ENCODE measurements around the gene SVIL.

The SVIL gene

DNA sequence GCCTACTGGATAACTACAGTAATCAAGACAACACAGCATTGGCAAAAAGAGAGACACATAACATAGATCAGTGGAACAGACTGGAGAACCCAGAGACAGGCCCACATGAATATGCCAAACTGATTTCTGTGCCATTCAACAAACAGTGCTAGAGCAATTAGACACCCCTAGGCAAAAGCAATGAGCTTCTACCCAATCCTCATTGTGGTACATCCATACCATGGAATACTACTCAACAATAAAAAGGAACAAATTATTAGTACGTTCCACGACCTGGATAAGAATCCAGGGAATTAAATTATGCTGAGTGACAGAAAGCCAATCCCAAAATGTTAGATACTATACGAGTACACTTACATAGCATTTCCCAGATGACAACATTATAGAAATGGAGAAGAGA is 2.8 kb upstream of the SVIL start:
- Histone ChIP-seq H3K27me3 (ENCODE audit: insufficient read depth, insufficient read length) (no peaks in the 10 kb centered on the region), H3K9me3 (ENCODE audit: insufficient read depth, low read length) (no peaks in the 10 kb centered on the region), H3K9ac (ENCODE audit: insufficient read length, low read depth) (no peak overlapping the region), H3K4me3 (ENCODE audit: insufficient read length, low read depth) (no peak overlapping the region), H3K4me1 (ENCODE audit: insufficient read depth, insufficient read length) (peaks cover 2% of the 10 kb centered on the region), H3K36me3 (ENCODE audit: insufficient read depth, insufficient read length, low read length) (peaks cover 13% of the 10 kb centered on the region)
- TF ChIP-seq YY1 (IDR thresholded peaks at IDR 0.05; ENCODE audit: insufficient read depth, insufficient read length) (no peak), ZNF274 (IDR thresholded peaks at IDR 0.05; ENCODE audit: low read depth, low read length) (no peak), SUZ12 (IDR thresholded peaks at IDR 0.05; ENCODE audit: extremely low read depth, insufficient read depth, insufficient read length) (no peak)
- no peak for DNase-seq (ENCODE audit: low read depth, low spot score)

DNA sequence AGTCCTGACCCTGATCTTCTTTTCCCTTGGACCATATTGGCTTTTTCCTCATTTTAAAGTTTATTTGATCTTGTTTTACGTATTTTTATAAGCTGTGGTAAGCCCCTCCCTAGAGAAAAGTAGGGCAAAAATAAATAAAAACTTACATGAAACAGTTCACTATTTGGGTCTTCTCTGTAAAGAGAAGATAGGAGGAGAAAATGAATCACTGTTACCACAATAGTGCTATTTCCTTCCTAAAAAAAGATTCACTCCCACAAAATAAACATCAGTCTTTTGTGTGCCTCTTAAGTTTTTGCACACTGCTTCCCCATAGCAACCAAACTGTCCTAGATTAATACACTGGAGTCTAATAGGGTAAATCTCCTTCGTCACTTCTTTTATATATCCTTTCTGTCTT is 1.4 kb upstream of the SVIL start:
- Histone ChIP-seq H3K9me3 (ENCODE audit: insufficient read depth, low read length) (no peaks in the 10 kb centered on the region), H3K4me3 (ENCODE audit: insufficient read length, low read depth) (no peak overlapping the region), H3K36me3 (ENCODE audit: insufficient read depth, insufficient read length, low read length) (peaks cover 15% of the 10 kb centered on the region), H3K27me3 (ENCODE audit: insufficient read depth, insufficient read length) (no peaks in the 10 kb centered on the region), H3K9ac (ENCODE audit: insufficient read length, low read depth) (peak overlapping the region; percentile 38), H3K4me1 (ENCODE audit: insufficient read depth, insufficient read length) (peaks cover 3% of the 10 kb centered on the region)
- TF ChIP-seq YY1 (IDR thresholded peaks at IDR 0.05; ENCODE audit: insufficient read depth, insufficient read length) = no peak
- TF ChIP-seq ZNF274 (IDR thresholded peaks at IDR 0.05; ENCODE audit: low read depth, low read length) = no peak
- TF ChIP-seq SUZ12 (IDR thresholded peaks at IDR 0.05; ENCODE audit: extremely low read depth, insufficient read depth, insufficient read length) = no peak
- no peak for DNase-seq (ENCODE audit: low read depth, low spot score)

DNA sequence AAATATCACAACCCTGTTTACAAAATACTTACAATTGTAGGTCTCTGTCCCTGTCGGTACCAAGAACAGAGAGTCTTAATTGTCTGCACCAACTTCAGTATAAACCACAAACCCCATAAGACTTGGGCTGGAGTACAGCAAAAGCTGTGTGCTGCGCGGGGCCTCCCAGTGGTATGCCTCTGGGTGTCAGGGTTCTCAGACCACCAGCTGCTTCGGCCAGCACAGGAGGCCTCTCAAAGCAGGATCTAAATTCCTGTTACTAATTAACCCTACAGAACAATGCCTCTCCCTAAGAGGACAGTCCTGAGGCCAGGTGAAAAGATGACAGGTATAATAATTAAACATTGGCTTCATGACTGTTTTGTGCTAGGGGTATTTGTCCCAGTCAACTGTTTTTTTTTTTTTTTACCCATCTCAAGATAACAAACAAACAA is 957 bp upstream of the SVIL start:
- peak overlapping the region; percentile 37 for H3K4me3 ChIP-seq (ENCODE audit: insufficient read length, low read depth)
- no peaks in the 10 kb centered on the region for H3K27me3 ChIP-seq (ENCODE audit: insufficient read depth, insufficient read length)
- H3K9ac ChIP-seq (ENCODE audit: insufficient read length, low read depth) = peak overlapping the region; percentile 37
- TF ChIP-seq SUZ12 (IDR thresholded peaks at IDR 0.05; ENCODE audit: extremely low read depth, insufficient read depth, insufficient read length) (no peak), ZNF274 (IDR thresholded peaks at IDR 0.05; ENCODE audit: low read depth, low read length) (no peak), YY1 (IDR thresholded peaks at IDR 0.05; ENCODE audit: insufficient read depth, insufficient read length) (no peak)
- peaks cover 20% of the 10 kb centered on the region for H3K36me3 ChIP-seq (ENCODE audit: insufficient read depth, insufficient read length, low read length)
- peaks cover 3% of the 10 kb centered on the region for H3K4me1 ChIP-seq (ENCODE audit: insufficient read depth, insufficient read length)
- no peak for DNase-seq (ENCODE audit: low read depth, low spot score)
- no peaks in the 10 kb centered on the region for H3K9me3 ChIP-seq (ENCODE audit: insufficient read depth, low read length)

DNA sequence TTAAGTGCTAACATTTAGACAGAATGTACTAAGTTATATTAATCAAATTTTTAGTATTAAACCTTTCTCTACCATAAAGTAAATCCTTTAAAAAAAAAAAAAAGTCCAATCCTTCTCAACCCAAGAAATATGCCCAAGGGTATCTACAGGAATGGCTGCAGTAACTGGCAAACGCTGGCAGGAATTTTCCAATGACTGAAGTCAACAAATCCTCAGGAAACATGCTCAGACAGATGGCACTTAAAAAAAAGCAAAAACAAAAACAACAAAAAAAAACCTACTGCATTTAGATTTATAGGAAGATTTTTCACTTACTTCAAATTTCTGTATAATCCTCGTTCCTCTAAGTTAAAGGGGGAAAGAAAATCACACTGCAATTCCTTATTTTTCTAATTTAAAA is 666 bp downstream of the SVIL start:
- H3K9ac ChIP-seq (ENCODE audit: insufficient read length, low read depth) = peak overlapping the region; percentile 57
- peaks cover 31% of the 10 kb centered on the region for H3K36me3 ChIP-seq (ENCODE audit: insufficient read depth, insufficient read length, low read length)
- H3K4me3 ChIP-seq (ENCODE audit: insufficient read length, low read depth) = peak overlapping the region; percentile 37
- no peaks in the 10 kb centered on the region for H3K9me3 ChIP-seq (ENCODE audit: insufficient read depth, low read length)
- no peak for DNase-seq (ENCODE audit: low read depth, low spot score)
- H3K27me3 ChIP-seq (ENCODE audit: insufficient read depth, insufficient read length) = no peaks in the 10 kb centered on the region
- peaks cover 3% of the 10 kb centered on the region for H3K4me1 ChIP-seq (ENCODE audit: insufficient read depth, insufficient read length)
- TF ChIP-seq YY1 (IDR thresholded peaks at IDR 0.05; ENCODE audit: insufficient read depth, insufficient read length) (no peak), SUZ12 (IDR thresholded peaks at IDR 0.05; ENCODE audit: extremely low read depth, insufficient read depth, insufficient read length) (no peak), ZNF274 (IDR thresholded peaks at IDR 0.05; ENCODE audit: low read depth, low read length) (no peak)

DNA sequence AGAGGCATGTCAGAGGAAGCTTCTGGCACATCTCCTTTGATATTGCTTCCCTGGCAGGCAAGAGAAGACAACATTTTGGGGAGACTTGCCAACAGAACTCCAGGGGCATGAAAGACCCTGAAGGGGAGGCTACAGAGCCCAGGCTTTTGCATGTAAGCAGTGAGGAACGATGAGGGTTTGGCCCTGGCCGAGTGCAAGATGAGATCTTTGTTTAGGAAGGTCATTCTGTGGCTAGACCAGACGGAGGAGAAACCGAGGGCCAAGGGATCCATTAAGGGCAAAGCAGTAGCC is 3.8 kb downstream of the SVIL start:
- H3K27me3 ChIP-seq (ENCODE audit: insufficient read depth, insufficient read length) = no peaks in the 10 kb centered on the region
- peaks cover 43% of the 10 kb centered on the region for H3K36me3 ChIP-seq (ENCODE audit: insufficient read depth, insufficient read length, low read length)
- H3K4me1 ChIP-seq (ENCODE audit: insufficient read depth, insufficient read length) = peaks cover 3% of the 10 kb centered on the region
- DNase-seq (ENCODE audit: low read depth, low spot score) = no peak
- no peak for TF ChIP-seq ZNF274 (IDR thresholded peaks at IDR 0.05; ENCODE audit: low read depth, low read length)
- no peak for TF ChIP-seq YY1 (IDR thresholded peaks at IDR 0.05; ENCODE audit: insufficient read depth, insufficient read length)
- no peak for TF ChIP-seq SUZ12 (IDR thresholded peaks at IDR 0.05; ENCODE audit: extremely low read depth, insufficient read depth, insufficient read length)
- H3K9me3 ChIP-seq (ENCODE audit: insufficient read depth, low read length) = no peaks in the 10 kb centered on the region
- no peak overlapping the region for H3K4me3 ChIP-seq (ENCODE audit: insufficient read length, low read depth)
- H3K9ac ChIP-seq (ENCODE audit: insufficient read length, low read depth) = no peak overlapping the region

DNA sequence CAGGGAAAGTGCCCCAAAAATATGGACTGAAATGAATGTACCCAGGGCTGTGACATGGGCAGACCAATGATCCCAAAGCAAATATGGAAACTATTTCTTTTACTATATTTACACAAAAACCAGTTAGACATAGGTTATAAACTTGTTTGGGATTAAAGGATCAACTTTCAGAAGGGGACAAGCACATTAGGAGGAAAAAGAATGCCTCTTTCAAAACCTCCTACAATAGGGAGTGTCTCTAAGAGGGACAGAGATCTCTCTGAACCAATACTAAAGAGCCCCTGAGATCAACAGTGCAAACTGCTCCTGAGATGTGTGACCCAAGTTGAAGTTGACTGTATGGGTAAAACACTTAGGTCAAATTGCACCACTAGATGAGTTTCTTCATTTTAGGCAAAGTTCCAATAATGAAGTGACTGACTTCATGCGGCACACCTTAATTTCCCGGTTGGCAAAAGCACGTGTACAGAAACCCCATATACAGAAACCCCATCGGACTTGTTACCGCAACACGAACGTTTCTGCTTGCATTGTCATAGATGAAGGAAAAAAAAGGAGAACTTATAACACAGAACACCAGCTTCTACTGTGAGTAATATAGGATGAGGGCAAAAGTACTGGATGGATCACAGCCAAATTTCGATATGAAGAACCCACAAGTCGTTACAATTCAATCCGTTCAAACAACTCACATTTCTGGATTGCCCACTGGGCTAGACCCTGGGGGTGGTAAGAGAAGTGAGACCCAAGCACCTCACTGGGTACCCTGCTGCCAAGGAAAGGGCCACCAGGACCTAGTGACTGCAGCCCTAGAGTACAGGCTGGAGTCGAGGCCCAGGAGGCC is 4.3 kb downstream of the SVIL start:
- no peak for DNase-seq (ENCODE audit: low read depth, low spot score)
- Histone ChIP-seq H3K9me3 (ENCODE audit: insufficient read depth, low read length) (no peaks in the 10 kb centered on the region), H3K27me3 (ENCODE audit: insufficient read depth, insufficient read length) (no peaks in the 10 kb centered on the region), H3K4me3 (ENCODE audit: insufficient read length, low read depth) (no peak overlapping the region), H3K9ac (ENCODE audit: insufficient read length, low read depth) (no peak overlapping the region), H3K4me1 (ENCODE audit: insufficient read depth, insufficient read length) (peaks cover 3% of the 10 kb centered on the region), H3K36me3 (ENCODE audit: insufficient read depth, insufficient read length, low read length) (peaks cover 46% of the 10 kb centered on the region)
- TF ChIP-seq YY1 (IDR thresholded peaks at IDR 0.05; ENCODE audit: insufficient read depth, insufficient read length) = no peak
- TF ChIP-seq ZNF274 (IDR thresholded peaks at IDR 0.05; ENCODE audit: low read depth, low read length) = no peak
- no peak for TF ChIP-seq SUZ12 (IDR thresholded peaks at IDR 0.05; ENCODE audit: extremely low read depth, insufficient read depth, insufficient read length)

DNA sequence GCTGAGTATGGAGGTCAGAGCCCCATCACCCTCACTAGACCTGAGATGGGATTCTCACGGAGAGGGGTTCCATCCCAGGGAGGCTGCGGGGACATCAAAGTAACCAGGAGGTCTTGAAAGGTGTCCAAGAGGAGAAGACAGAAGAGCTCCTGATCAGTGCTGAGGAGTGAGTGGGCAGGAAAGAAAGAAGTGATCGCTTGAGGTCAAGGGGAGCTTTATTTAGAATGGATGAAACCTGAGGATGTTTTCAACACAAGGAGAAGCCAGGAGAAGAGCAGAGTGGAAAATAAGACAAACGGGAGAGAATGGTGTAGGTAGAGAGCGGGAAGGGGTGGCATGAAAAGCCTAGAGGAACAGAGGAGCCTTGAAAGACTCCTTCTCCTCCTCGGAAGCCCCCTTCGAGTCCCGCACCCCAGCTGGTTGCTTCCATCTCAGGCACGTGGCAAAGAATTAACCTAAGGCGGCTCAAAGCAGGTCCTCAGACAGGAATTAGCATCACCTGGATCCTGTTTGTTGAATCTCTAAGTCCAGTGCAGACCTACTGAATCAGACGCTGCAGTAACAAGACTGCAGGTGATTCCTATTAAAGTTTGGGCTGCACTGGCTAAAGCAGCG is 5.8 kb downstream of the SVIL start:
- no peak overlapping the region for H3K4me3 ChIP-seq (ENCODE audit: insufficient read length, low read depth)
- no peak for TF ChIP-seq SUZ12 (IDR thresholded peaks at IDR 0.05; ENCODE audit: extremely low read depth, insufficient read depth, insufficient read length)
- no peak for TF ChIP-seq YY1 (IDR thresholded peaks at IDR 0.05; ENCODE audit: insufficient read depth, insufficient read length)
- TF ChIP-seq ZNF274 (IDR thresholded peaks at IDR 0.05; ENCODE audit: low read depth, low read length) = no peak
- H3K36me3 ChIP-seq (ENCODE audit: insufficient read depth, insufficient read length, low read length) = peaks cover 46% of the 10 kb centered on the region
- H3K4me1 ChIP-seq (ENCODE audit: insufficient read depth, insufficient read length) = peaks cover 3% of the 10 kb centered on the region
- no peak for DNase-seq (ENCODE audit: low read depth, low spot score)
- no peaks in the 10 kb centered on the region for H3K9me3 ChIP-seq (ENCODE audit: insufficient read depth, low read length)
- H3K9ac ChIP-seq (ENCODE audit: insufficient read length, low read depth) = no peak overlapping the region
- H3K27me3 ChIP-seq (ENCODE audit: insufficient read depth, insufficient read length) = no peaks in the 10 kb centered on the region
